ENCODE results near the gene PARP1. TPM values are rescaled to one million over a fixed set of nuclear protein-coding genes. Genes with fewer than 3 reads are reported as not detected.

PARP1 gene
- total RNA-seq, 2 experiments from 2014 or later: 532 to 594 TPM

DNA sequence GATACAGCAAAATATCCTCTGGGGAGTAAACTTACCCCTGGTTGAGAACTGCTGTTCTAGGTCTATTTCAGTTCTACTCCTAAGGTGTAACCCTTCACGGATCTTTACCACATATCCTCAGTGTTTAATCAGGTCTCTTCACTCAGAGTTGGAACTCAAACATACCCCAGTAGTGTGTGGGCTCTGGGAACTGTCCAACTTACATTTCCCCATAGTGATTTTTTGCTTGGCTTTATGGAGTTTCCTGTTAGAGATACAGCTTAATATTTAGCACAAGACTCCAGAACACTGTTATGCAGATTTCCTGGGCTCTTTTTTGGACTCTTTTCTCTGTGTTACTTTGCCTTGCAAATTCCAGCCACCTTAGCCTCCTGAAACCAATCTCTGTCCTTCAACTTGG, 72.2 kb downstream of the PARP1 start:
- Histone ChIP-seq H3K27ac (ENCODE audit: low read depth, low read length, poor library complexity, severe bottlenecking) (peak overlapping the region; percentile 69), H4K20me1 (ENCODE audit: insufficient read depth, low read length) (no peaks in the 10 kb centered on the region), H3K36me3 (ENCODE audit: insufficient read depth, low read length) (no peaks in the 10 kb centered on the region; the same call in 1 of the 2 replicates), H3K9me2 (ENCODE audit: insufficient read depth, low read length) (no peaks in the 10 kb centered on the region), H3K4me3 (ENCODE audit: low read depth, low read length, poor library complexity, severe bottlenecking) (peak overlapping the region; percentile 8), H3K9me3 (ENCODE audit: low read length) (0 out of 2 replicates have a peak, but pooled peaks cover 3% of the 10 kb centered on the region), H2AFZ (ENCODE audit: low read length) (peak overlapping the region; percentile 82; the same call in 1 of the 2 replicates), H3K4me2 (ENCODE audit: low read length) (peak overlapping the region; percentile 59), H3K79me2 (ENCODE audit: insufficient read depth, low read depth, low read length) (no peaks in the 10 kb centered on the region), H3K4me1 (ENCODE audit: insufficient read depth, low read length, poor library complexity, severe bottlenecking) (peaks cover 55% of the 10 kb centered on the region)
- DNase-seq (ENCODE audit: low spot score): no peak
- ChIA-PET CTCF (ENCODE audit: unreplicated experiment) (no interaction called here), POLR2A (interaction anchor here (0.6 to 1.1 kb wide), 2 partner anchors 11 to 135 kb away, joined by 3 to 6 read pairs; no protein-coding TSS in a partner anchor)
- BruUV-seq (replicated peaks): no TSS peak
- TF ChIP-seq, protein P1, sequence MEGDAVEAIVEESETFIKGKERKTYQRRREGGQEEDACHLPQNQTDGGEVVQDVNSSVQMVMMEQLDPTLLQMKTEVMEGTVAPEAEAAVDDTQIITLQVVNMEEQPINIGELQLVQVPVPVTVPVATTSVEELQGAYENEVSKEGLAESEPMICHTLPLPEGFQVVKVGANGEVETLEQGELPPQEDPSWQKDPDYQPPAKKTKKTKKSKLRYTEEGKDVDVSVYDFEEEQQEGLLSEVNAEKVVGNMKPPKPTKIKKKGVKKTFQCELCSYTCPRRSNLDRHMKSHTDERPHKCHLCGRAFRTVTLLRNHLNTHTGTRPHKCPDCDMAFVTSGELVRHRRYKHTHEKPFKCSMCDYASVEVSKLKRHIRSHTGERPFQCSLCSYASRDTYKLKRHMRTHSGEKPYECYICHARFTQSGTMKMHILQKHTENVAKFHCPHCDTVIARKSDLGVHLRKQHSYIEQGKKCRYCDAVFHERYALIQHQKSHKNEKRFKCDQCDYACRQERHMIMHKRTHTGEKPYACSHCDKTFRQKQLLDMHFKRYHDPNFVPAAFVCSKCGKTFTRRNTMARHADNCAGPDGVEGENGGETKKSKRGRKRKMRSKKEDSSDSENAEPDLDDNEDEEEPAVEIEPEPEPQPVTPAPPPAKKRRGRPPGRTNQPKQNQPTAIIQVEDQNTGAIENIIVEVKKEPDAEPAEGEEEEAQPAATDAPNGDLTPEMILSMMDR (conservative IDR thresholded peaks at IDR 0.05; ENCODE audit: low read length): no peak
- TF ChIP-seq EZH2phosphoT487 (IDR thresholded peaks at IDR 0.05; ENCODE audit: borderline replicate concordance, low read depth, low read length): no peak
- intact Hi-C loops (cut with micrococcal nuclease; ENCODE audit: unreplicated experiment): no loop called here

GRCh38 chr1:226332947-226333346, 74.9 kb downstream of the PARP1 start:
- ChIA-PET CTCF (ENCODE audit: unreplicated experiment) (interaction anchor here (0.6 to 1.9 kb wide), 12 partner anchors 8 to 209 kb away, joined by 3 to 11 read pairs (median 4); partner anchors contain the start of gene LIN9), POLR2A (interaction anchor here (0.5 to 3.1 kb wide), 31 partner anchors 9 to 843 kb away, joined by 3 to 31 read pairs (median 4); partner anchors contain the start of gene LIN9)
- peak overlapping the region; percentile 79 for H3K4me2 ChIP-seq (ENCODE audit: low read length)
- peaks cover 62% of the 10 kb centered on the region for H3K4me1 ChIP-seq (ENCODE audit: insufficient read depth, low read length, poor library complexity, severe bottlenecking)
- H4K20me1 ChIP-seq (ENCODE audit: insufficient read depth, low read length): no peaks in the 10 kb centered on the region
- BruUV-seq (replicated peaks): TSS peak; percentile 97
- H3K9me3 ChIP-seq (ENCODE audit: low read length): no peaks in the 10 kb centered on the region
- intact Hi-C loops (cut with micrococcal nuclease; ENCODE audit: unreplicated experiment): loop anchor here (1.0 kb wide), 3 partner anchors 132 to 208 kb away; no protein-coding TSS in a partner anchor
- peak overlapping the region; percentile 69 for H3K27ac ChIP-seq (ENCODE audit: low read depth, low read length, poor library complexity, severe bottlenecking)
- H3K4me3 ChIP-seq (ENCODE audit: low read depth, low read length, poor library complexity, severe bottlenecking): peak overlapping the region; percentile 55
- no peaks in the 10 kb centered on the region for H3K36me3 ChIP-seq (ENCODE audit: insufficient read depth, low read length)
- peak; percentile 40 for DNase-seq (ENCODE audit: low spot score)
- H3K79me2 ChIP-seq (ENCODE audit: insufficient read depth, low read depth, low read length): no peaks in the 10 kb centered on the region
- H2AFZ ChIP-seq (ENCODE audit: low read length): peak overlapping the region; percentile 95
- TF ChIP-seq, protein P1 (conservative IDR thresholded peaks at IDR 0.05; ENCODE audit: low read length): no peak
- TF ChIP-seq EZH2phosphoT487 (IDR thresholded peaks at IDR 0.05; ENCODE audit: borderline replicate concordance, low read depth, low read length): no peak
- no peaks in the 10 kb centered on the region for H3K9me2 ChIP-seq (ENCODE audit: insufficient read depth, low read length)

GRCh38 chr1:226329237-226329636, 78.7 kb downstream of the PARP1 start:
- intact Hi-C loops (cut with micrococcal nuclease; ENCODE audit: unreplicated experiment): no loop called here
- POLR2A ChIA-PET: no interaction called here
- CTCF ChIA-PET (ENCODE audit: unreplicated experiment): interaction anchor here (0.8 kb wide), 1 partner anchor 44 kb away, joined by 3 read pairs; no protein-coding TSS in a partner anchor
- no peak overlapping the region for H2AFZ ChIP-seq (ENCODE audit: low read length)
- no peaks in the 10 kb centered on the region for H3K36me3 ChIP-seq (ENCODE audit: insufficient read depth, low read length)
- no peaks in the 10 kb centered on the region for H3K79me2 ChIP-seq (ENCODE audit: insufficient read depth, low read depth, low read length)
- no peaks in the 10 kb centered on the region for H3K9me3 ChIP-seq (ENCODE audit: low read length)
- no peak overlapping the region for H3K4me3 ChIP-seq (ENCODE audit: low read depth, low read length, poor library complexity, severe bottlenecking)
- H4K20me1 ChIP-seq (ENCODE audit: insufficient read depth, low read length): no peaks in the 10 kb centered on the region
- BruUV-seq (replicated peaks): no TSS peak
- H3K4me2 ChIP-seq (ENCODE audit: low read length): no peak overlapping the region
- H3K27ac ChIP-seq (ENCODE audit: low read depth, low read length, poor library complexity, severe bottlenecking): no peak overlapping the region
- no peaks in the 10 kb centered on the region for H3K9me2 ChIP-seq (ENCODE audit: insufficient read depth, low read length)
- H3K4me1 ChIP-seq (ENCODE audit: insufficient read depth, low read length, poor library complexity, severe bottlenecking): peaks cover 28% of the 10 kb centered on the region
- no peak for TF ChIP-seq EZH2phosphoT487 (IDR thresholded peaks at IDR 0.05; ENCODE audit: borderline replicate concordance, low read depth, low read length)
- TF ChIP-seq, protein P1 (conservative IDR thresholded peaks at IDR 0.05; ENCODE audit: low read length): no peak
- DNase-seq (ENCODE audit: low spot score): no peak
